Measurements from ENCODE around the gene CCDC61.

GRCh38 chr19:46063201-46063600 is 67.9 kb downstream of the CCDC61 start:
- TF ChIP-seq, protein P1, sequence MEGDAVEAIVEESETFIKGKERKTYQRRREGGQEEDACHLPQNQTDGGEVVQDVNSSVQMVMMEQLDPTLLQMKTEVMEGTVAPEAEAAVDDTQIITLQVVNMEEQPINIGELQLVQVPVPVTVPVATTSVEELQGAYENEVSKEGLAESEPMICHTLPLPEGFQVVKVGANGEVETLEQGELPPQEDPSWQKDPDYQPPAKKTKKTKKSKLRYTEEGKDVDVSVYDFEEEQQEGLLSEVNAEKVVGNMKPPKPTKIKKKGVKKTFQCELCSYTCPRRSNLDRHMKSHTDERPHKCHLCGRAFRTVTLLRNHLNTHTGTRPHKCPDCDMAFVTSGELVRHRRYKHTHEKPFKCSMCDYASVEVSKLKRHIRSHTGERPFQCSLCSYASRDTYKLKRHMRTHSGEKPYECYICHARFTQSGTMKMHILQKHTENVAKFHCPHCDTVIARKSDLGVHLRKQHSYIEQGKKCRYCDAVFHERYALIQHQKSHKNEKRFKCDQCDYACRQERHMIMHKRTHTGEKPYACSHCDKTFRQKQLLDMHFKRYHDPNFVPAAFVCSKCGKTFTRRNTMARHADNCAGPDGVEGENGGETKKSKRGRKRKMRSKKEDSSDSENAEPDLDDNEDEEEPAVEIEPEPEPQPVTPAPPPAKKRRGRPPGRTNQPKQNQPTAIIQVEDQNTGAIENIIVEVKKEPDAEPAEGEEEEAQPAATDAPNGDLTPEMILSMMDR (IDR thresholded peaks at IDR 0.05; ENCODE audit: low read length), result no peak
- no peak for TF ChIP-seq EZH2 (IDR thresholded peaks at IDR 0.05; ENCODE audit: borderline replicate concordance, low read length)
